ENCODE measurements around the gene VAV2. TPM values are rescaled to one million over a fixed set of nuclear protein-coding genes. Genes with fewer than 3 reads are reported as not detected.
"Not testable (repeated sequence)": the region's sequence is repeated elsewhere in the genome, so short reads cannot be mapped to it uniquely, and the experiment has no call there.

VAV2 gene
- total RNA-seq, 2 experiments from 2014 or later = 5.1 to 5.5 TPM

GRCh38 chr9:133926165-133926856 lies 65.8 kb downstream of the VAV2 start:
- no peak overlapping the region for H3K4me3 Mint-ChIP-seq
- no peaks in the 10 kb centered on the region for H3K4me1 Mint-ChIP-seq
- no peaks in the 10 kb centered on the region for H3K9me3 Mint-ChIP-seq (ENCODE audit: low read depth)
- DNase-seq (no peak), ATAC-seq (no peak)
- no peaks in the 10 kb centered on the region for H3K27me3 Mint-ChIP-seq
- H3K27ac Mint-ChIP-seq = no peak overlapping the region
- no peaks in the 10 kb centered on the region for H3K36me3 Mint-ChIP-seq
- CTCF ChIA-PET = no interaction called here

DNA sequence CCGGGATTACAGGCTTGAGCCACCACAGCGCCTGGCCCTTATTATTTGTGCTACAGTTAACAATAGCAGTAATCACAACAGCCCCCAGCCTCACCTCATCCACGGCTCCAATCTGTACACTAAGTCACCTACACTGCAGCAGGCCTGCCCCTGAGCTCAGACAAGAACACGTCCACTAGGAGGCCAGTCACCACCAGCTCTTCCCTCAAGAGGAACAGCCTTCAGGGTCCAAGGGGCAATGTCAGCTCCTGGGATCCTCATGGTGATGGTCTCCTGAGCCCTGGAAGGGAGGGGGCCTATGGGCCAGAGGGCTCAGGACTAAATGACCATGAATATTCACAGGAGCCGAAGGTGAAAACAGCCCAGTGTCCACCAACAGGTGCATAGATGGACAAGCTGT lies 67.7 kb downstream of the VAV2 start:
- CTCF ChIA-PET = no interaction called here
- Mint-ChIP-seq H3K4me3 (no peak overlapping the region), H3K9me3 (ENCODE audit: low read depth) (no peaks in the 10 kb centered on the region), H3K27ac (no peak overlapping the region), H3K4me1 (no peaks in the 10 kb centered on the region), H3K27me3 (no peaks in the 10 kb centered on the region), H3K36me3 (no peaks in the 10 kb centered on the region)
- ATAC-seq (no peak), DNase-seq (no peak)

GRCh38 chr9:133923608-133924007 lies 68.5 kb downstream of the VAV2 start:
- DNase-seq; CTCF ChIA-PET; H3K4me1 Mint-ChIP-seq; H3K9me3 Mint-ChIP-seq (ENCODE audit: low read depth); H3K36me3 Mint-ChIP-seq; H3K27ac Mint-ChIP-seq; H3K27me3 Mint-ChIP-seq; ATAC-seq; H3K4me3 Mint-ChIP-seq: not testable (repeated sequence)

- no peak overlapping the region for H3K4me3 Mint-ChIP-seq
- ATAC-seq (no peak), DNase-seq (no peak)
- H3K4me1 Mint-ChIP-seq = no peaks in the 10 kb centered on the region
- CTCF ChIA-PET = no interaction called here
- no peaks in the 10 kb centered on the region for H3K9me3 Mint-ChIP-seq (ENCODE audit: low read depth)
- no peaks in the 10 kb centered on the region for H3K27me3 Mint-ChIP-seq
- H3K36me3 Mint-ChIP-seq = no peaks in the 10 kb centered on the region
- H3K27ac Mint-ChIP-seq = no peak overlapping the region
Measured at GRCh38 chr9:133921866-133922265, 70.3 kb downstream of the VAV2 start.

DNA sequence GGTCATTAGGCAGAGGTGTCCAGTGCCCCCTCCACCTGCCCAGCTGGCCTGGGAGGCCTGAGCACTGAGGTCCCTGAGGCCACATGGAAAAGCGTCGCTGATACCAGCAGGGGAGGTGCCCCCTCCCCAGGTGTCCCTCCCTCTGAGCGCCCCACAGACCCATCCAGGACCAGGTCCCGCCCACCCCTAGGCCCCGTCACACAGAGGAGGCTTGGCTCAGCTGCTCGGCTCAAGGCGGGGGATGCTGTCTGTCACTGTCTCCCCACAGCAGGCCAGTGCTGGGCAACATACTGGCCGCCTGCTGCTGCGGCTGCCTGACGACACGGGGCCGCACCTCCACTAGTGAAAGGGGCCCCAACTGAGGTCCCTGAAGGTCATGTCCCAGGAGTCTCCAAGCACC lies 71.7 kb downstream of the VAV2 start:
- H3K36me3 Mint-ChIP-seq = no peaks in the 10 kb centered on the region
- no peak for DNase-seq

GRCh38 chr9:133919253-133920115 lies 72.6 kb downstream of the VAV2 start:
- CTCF ChIA-PET = no interaction called here
- no peak for DNase-seq
- Mint-ChIP-seq H3K27me3 (no peaks in the 10 kb centered on the region), H3K9me3 (ENCODE audit: low read depth) (no peaks in the 10 kb centered on the region), H3K27ac (no peak overlapping the region), H3K4me1 (no peaks in the 10 kb centered on the region), H3K36me3 (no peaks in the 10 kb centered on the region), H3K4me3 (no peak overlapping the region)
- no peak for ATAC-seq

More for the DNA sequence above, 71.7 kb downstream of the VAV2 start:
- Mint-ChIP-seq H3K4me1 (no peaks in the 10 kb centered on the region), H3K9me3 (ENCODE audit: low read depth) (no peaks in the 10 kb centered on the region), H3K4me3 (no peak overlapping the region), H3K27me3 (no peaks in the 10 kb centered on the region), H3K27ac (no peak overlapping the region)
- no peak for ATAC-seq
- CTCF ChIA-PET = no interaction called here

GRCh38 chr9:133918111-133918813 lies 73.9 kb downstream of the VAV2 start:
- CTCF ChIA-PET = no interaction called here
- no peak for ATAC-seq
- H3K4me3 Mint-ChIP-seq = no peak overlapping the region

DNA sequence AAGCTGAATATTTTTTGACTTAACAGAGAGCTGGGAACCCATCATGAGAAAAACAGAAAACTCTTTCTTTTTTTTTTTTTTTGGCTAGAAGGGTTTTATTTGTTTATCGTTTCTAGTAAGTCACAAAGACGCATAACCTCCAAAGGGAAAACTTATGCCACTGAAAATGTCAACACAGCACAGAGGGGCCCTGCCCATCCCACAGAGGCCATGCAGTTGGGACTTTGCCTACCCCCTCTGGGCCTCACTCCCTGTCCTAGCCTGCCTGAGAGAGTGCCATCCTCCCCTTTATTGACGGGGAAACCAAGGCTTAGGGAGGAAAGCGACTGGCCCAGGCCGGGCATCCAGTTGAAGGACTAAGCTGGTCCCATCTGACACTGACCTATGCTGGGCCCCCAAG lies 74.7 kb downstream of the VAV2 start:
- CTCF ChIA-PET = no interaction called here
- H3K4me1 Mint-ChIP-seq = no peaks in the 10 kb centered on the region
- no peak for DNase-seq

More at GRCh38 chr9:133918111-133918813, 73.9 kb downstream of the VAV2 start:
- Mint-ChIP-seq H3K27me3 (no peaks in the 10 kb centered on the region), H3K4me1 (no peaks in the 10 kb centered on the region), H3K36me3 (no peaks in the 10 kb centered on the region), H3K27ac (no peak overlapping the region), H3K9me3 (ENCODE audit: low read depth) (no peaks in the 10 kb centered on the region)
- DNase-seq = no peak

GRCh38 chr9:133916159-133916541 lies 76.0 kb downstream of the VAV2 start:
- CTCF ChIA-PET = no interaction called here
- ATAC-seq = no peak
- H3K36me3 Mint-ChIP-seq = no peaks in the 10 kb centered on the region
- no peaks in the 10 kb centered on the region for H3K4me1 Mint-ChIP-seq
- H3K9me3 Mint-ChIP-seq (ENCODE audit: low read depth) = no peaks in the 10 kb centered on the region
- no peak overlapping the region for H3K4me3 Mint-ChIP-seq
- no peak overlapping the region for H3K27ac Mint-ChIP-seq
- H3K27me3 Mint-ChIP-seq = no peaks in the 10 kb centered on the region
- DNase-seq = no peak

More for the DNA sequence above, 74.7 kb downstream of the VAV2 start:
- H3K9me3 Mint-ChIP-seq (ENCODE audit: low read depth) = no peaks in the 10 kb centered on the region
- H3K27me3 Mint-ChIP-seq = no peaks in the 10 kb centered on the region
- no peak overlapping the region for H3K27ac Mint-ChIP-seq
- no peaks in the 10 kb centered on the region for H3K36me3 Mint-ChIP-seq
- ATAC-seq = no peak
- no peak overlapping the region for H3K4me3 Mint-ChIP-seq

DNA sequence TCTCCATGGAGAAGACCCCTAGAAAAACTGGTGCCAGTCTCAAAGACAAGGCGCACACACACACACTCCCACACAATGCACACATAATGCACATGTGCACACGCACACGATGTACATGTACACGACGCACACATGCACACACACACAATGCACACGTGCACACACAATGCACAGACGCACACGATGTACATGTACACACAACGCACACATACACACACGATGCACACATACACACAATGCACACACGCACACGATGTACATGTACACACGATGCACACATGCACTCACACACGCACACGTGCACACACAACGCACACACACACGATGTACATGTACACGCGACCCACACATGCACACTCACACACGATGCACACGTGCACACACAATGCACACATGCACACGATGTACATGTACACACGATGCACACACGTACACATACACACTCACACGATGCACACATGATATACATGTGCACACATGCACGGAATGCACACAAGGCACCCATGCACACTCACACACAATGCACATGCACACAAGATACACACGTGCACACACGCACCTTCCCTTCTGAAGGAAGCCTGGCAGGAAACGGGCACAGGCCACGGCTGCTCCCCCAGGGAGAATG lies 76.5 kb downstream of the VAV2 start:
- ATAC-seq (no peak), DNase-seq (no peak)
- CTCF ChIA-PET = no interaction called here
- Mint-ChIP-seq H3K27ac (no peak overlapping the region), H3K4me1 (no peaks in the 10 kb centered on the region), H3K36me3 (no peaks in the 10 kb centered on the region), H3K9me3 (ENCODE audit: low read depth) (no peaks in the 10 kb centered on the region), H3K27me3 (no peaks in the 10 kb centered on the region), H3K4me3 (no peak overlapping the region)

GRCh38 chr9:133914442-133915342 lies 77.4 kb downstream of the VAV2 start:
- CTCF ChIA-PET = no interaction called here
- no peaks in the 10 kb centered on the region for H3K36me3 Mint-ChIP-seq

DNA sequence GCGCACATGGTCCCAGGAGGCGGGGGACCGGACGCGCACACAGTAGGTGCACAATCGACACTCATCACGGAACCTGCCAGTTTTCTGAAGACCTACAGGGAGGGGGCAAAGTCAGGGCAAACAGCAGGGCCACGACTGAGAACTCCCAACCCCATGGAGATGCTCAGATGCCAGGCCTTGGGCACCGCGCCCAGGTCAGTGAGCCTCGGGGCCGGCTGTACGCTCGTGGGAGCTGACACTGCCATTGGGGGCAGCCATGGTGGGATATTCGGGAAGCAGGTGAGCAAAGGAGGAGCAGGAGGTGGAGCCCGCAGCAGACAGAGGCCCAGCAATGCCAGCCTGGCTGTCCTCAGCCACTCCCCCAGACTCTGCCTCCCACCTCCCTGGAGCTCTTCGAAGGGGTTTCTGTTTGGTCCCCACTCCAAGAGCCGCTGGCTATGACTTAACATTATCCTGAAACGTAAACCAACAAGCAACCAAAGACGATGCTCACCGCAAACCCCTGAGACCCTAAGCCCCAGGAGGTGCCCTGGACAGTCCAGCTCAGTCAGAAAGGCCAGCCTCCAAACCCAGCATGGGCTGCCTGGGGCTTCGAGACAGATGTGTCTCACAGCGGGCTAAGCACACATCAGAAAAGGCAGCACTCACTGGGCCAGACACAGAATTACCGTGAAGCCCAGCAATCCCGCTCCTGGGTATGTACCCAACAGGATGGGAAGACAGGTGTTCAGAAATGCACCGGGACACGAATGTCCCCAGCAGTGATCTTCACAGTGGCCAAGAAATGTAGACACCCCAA lies 78.4 kb downstream of the VAV2 start:
- Mint-ChIP-seq H3K27ac (no peak overlapping the region), H3K27me3 (no peaks in the 10 kb centered on the region), H3K9me3 (ENCODE audit: low read depth) (no peaks in the 10 kb centered on the region), H3K4me3 (no peak overlapping the region), H3K4me1 (no peaks in the 10 kb centered on the region), H3K36me3 (no peaks in the 10 kb centered on the region)
- no peak for ATAC-seq
- CTCF ChIA-PET = no interaction called here
- DNase-seq = no peak

More at GRCh38 chr9:133914442-133915342, 77.4 kb downstream of the VAV2 start:
- DNase-seq (no peak), ATAC-seq (no peak)
- Mint-ChIP-seq H3K4me3 (no peak overlapping the region), H3K27ac (no peak overlapping the region), H3K9me3 (ENCODE audit: low read depth) (no peaks in the 10 kb centered on the region), H3K4me1 (no peaks in the 10 kb centered on the region), H3K27me3 (no peaks in the 10 kb centered on the region)

Measured in activated CD8-positive, alpha-beta memory T cell treated with anti-CD3 and anti-CD28 coated beads, Interleukin-2, amount 10 ng/mL, durations not matched to agents 7 days and 5 days (primary cell).